Vagina (tissue), 2 donors: ENCODE measurements around the gene PSIP1.

Experiments
- CTCF ChIP-seq, 3 experiments: fragments of 450-650 bp in 2 of 3; fragments of 200-600 bp in 1 of 3; sonication (generic) in 1 of 3; IDR thresholded peaks; one replicate each; pipeline ENCODE4 v1.5.1; 2017 to 2019; ENCODE audit warnings: antibody characterized with exemption in 3 of 3, mild to moderate bottlenecking in 2 of 3, moderate library complexity in 2 of 3
- POLR2A ChIP-seq, 2 donors: fragments of 450-650 bp; IDR thresholded peaks; one replicate each; pipeline ENCODE4 v1.6.1; 2017; ENCODE audit warnings: antibody characterized with exemption in 2 of 2, mild to moderate bottlenecking in 2 of 2, moderate library complexity in 2 of 2

- peak in 2 of 3 experiments; percentile 11 to 19 for TF ChIP-seq CTCF (IDR thresholded peaks at IDR 0.05)
- TF ChIP-seq POLR2A (IDR thresholded peaks at IDR 0.05) = no peak
Measured at GRCh38 chr9:15416880-15417279, 93.9 kb downstream of the PSIP1 start.
